ENCODE results near the gene PACS1.

- TF ChIP-seq, protein P1, sequence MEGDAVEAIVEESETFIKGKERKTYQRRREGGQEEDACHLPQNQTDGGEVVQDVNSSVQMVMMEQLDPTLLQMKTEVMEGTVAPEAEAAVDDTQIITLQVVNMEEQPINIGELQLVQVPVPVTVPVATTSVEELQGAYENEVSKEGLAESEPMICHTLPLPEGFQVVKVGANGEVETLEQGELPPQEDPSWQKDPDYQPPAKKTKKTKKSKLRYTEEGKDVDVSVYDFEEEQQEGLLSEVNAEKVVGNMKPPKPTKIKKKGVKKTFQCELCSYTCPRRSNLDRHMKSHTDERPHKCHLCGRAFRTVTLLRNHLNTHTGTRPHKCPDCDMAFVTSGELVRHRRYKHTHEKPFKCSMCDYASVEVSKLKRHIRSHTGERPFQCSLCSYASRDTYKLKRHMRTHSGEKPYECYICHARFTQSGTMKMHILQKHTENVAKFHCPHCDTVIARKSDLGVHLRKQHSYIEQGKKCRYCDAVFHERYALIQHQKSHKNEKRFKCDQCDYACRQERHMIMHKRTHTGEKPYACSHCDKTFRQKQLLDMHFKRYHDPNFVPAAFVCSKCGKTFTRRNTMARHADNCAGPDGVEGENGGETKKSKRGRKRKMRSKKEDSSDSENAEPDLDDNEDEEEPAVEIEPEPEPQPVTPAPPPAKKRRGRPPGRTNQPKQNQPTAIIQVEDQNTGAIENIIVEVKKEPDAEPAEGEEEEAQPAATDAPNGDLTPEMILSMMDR (IDR thresholded peaks at IDR 0.05; ENCODE audit: low read length): no peak
- TF ChIP-seq EZH2 (IDR thresholded peaks at IDR 0.05; ENCODE audit: borderline replicate concordance, low read length): no peak
Measured at GRCh38 chr11:66142370-66143263, 72.5 kb downstream of the PACS1 start.

All from OCI-LY1 (cell line).